Ovary (tissue), 3 donors: ENCODE results near the gene LYL1.

Experiments used
- CTCF ChIP-seq, 3 donors: fragments of 450-650 bp in 2 of 3; fragments of 200-600 bp in 1 of 3; IDR thresholded peaks; one replicate each; pipeline versions ENCODE4 v1.5.1 to v1.8.0; 2016 to 2022; ENCODE audit warnings: antibody characterized with exemption in 3 of 3, mild to moderate bottlenecking in 1 of 3
- EP300 ChIP-seq: sonication (generic); formaldehyde crosslinking; IDR thresholded peaks from one replicate; pipeline ENCODE4 v1.6.1; 2017; ENCODE audit warnings: antibody characterized with exemption
- POLR2A ChIP-seq: fragments of 450-650 bp; IDR thresholded peaks from one replicate; pipeline ENCODE4 v1.6.1; 2017; ENCODE audit warnings: antibody characterized with exemption, mild to moderate bottlenecking, moderate library complexity
- donor health status: DM: no; HTN: no; CAD: no.

GRCh38 chr19:13109361-13110098, 6.9 kb upstream of the LYL1 start:
- TF ChIP-seq CTCF (IDR thresholded peaks at IDR 0.05) (no peak), POLR2A (no peak), EP300 (no peak)
